Osteocyte (in vitro differentiated cells): ENCODE results near the gene UIMC1. TPM values are rescaled to one million over a fixed set of nuclear protein-coding genes. Genes with fewer than 3 reads are reported as not detected.

Experiments
- DNase-seq: peaks from one replicate; pipeline ENCODE4 v3.0.0; 2021; ENCODE audit warnings: mixed read lengths; ENCODE audit not compliant: unreplicated experiment; ENCODE audit errors: extremely low spot score
- H3K27ac Mint-ChIP-seq: one replicate; pipeline ENCODE4 v1.8.0; 2021; ENCODE audit warnings: mild to moderate bottlenecking, mixed read lengths; ENCODE audit not compliant: unreplicated experiment
- H3K27me3 Mint-ChIP-seq: one replicate; pipeline ENCODE4 v1.8.0; 2021; ENCODE audit warnings: mixed read lengths; ENCODE audit not compliant: unreplicated experiment
- H3K36me3 Mint-ChIP-seq: one replicate; pipeline ENCODE4 v1.8.0; 2021; ENCODE audit warnings: mixed read lengths; ENCODE audit not compliant: unreplicated experiment
- H3K4me1 Mint-ChIP-seq: one replicate; pipeline ENCODE4 v1.8.0; 2021; ENCODE audit warnings: mixed read lengths; ENCODE audit not compliant: unreplicated experiment
- H3K4me3 Mint-ChIP-seq: one replicate; pipeline ENCODE4 v1.8.0; 2021; ENCODE audit warnings: mild to moderate bottlenecking, moderate library complexity, mixed read lengths; ENCODE audit not compliant: unreplicated experiment
- H3K9me3 Mint-ChIP-seq: one replicate; pipeline ENCODE4 v1.8.0; 2021; ENCODE audit warnings: mixed read lengths; ENCODE audit not compliant: unreplicated experiment
- CTCF ChIP-seq: fragments of 200-600 bp; sonication (generic); IDR thresholded peaks from 2 replicates; pipeline ENCODE4 v1.5.0; 2021; ENCODE audit warnings: antibody characterized with exemption, mild to moderate bottlenecking, moderate library complexity
- total RNA-seq: library from RNA; stranded (reverse); gene quantifications from 2 replicates; pipeline ENCODE4 v1.2.1, GENCODE V29; 2021

UIMC1 gene
- total RNA-seq, 1 donor from 2014 or later: 32.9 TPM

GRCh38 chr5:176881816-176882566 lies 124.6 kb downstream of the UIMC1 start:
- no peak overlapping the region for H3K27ac Mint-ChIP-seq

GRCh38 chr5:176881021-176881749 lies 125.4 kb downstream of the UIMC1 start:
- Mint-ChIP-seq H3K9me3 (no peaks in the 10 kb centered on the region), H3K4me3 (no peak overlapping the region), H3K4me1 (no peaks in the 10 kb centered on the region), H3K27ac (no peak overlapping the region), H3K36me3 (no peaks in the 10 kb centered on the region), H3K27me3 (peaks cover 10% of the 10 kb centered on the region)
- no peak for DNase-seq
- TF ChIP-seq CTCF: no peak

More at GRCh38 chr5:176881816-176882566, 124.6 kb downstream of the UIMC1 start:
- no peak overlapping the region for H3K4me3 Mint-ChIP-seq
- no peak for TF ChIP-seq CTCF
- H3K4me1 Mint-ChIP-seq: no peaks in the 10 kb centered on the region
- no peak for DNase-seq
- H3K36me3 Mint-ChIP-seq: no peaks in the 10 kb centered on the region
- H3K27me3 Mint-ChIP-seq: peaks cover 8% of the 10 kb centered on the region
- H3K9me3 Mint-ChIP-seq: no peaks in the 10 kb centered on the region

- TF ChIP-seq CTCF: no peak
- Mint-ChIP-seq H3K9me3 (no peaks in the 10 kb centered on the region), H3K27me3 (peaks cover 12% of the 10 kb centered on the region), H3K27ac (no peak overlapping the region), H3K4me1 (no peaks in the 10 kb centered on the region), H3K36me3 (no peaks in the 10 kb centered on the region), H3K4me3 (no peak overlapping the region)
- no peak for DNase-seq
Observed at GRCh38 chr5:176880366-176881020, 126.1 kb downstream of the UIMC1 start.

- TF ChIP-seq CTCF: no peak
- Mint-ChIP-seq H3K4me3 (no peak overlapping the region), H3K4me1 (no peaks in the 10 kb centered on the region), H3K27ac (no peak overlapping the region), H3K36me3 (no peaks in the 10 kb centered on the region), H3K9me3 (no peaks in the 10 kb centered on the region), H3K27me3 (peaks cover 18% of the 10 kb centered on the region)
- DNase-seq: no peak
Observed at GRCh38 chr5:176879663-176880361, 126.8 kb downstream of the UIMC1 start.
